Stimulated activated CD8-positive, alpha-beta memory T cell treated with anti-CD3 and anti-CD28 coated beads, Interleukin-2, amount 100 ng/mL, for 1 hour (primary cell): ENCODE results near the gene CRHBP.

Experiments used
- DNase-seq, 2 donors: peaks; one replicate each; pipeline ENCODE4 v3.0.0-alpha.2; 2020; ENCODE audit warnings: low read depth in 2 of 2

Gene CRHBP

GRCh38 chr5:77015938-77016569 lies 63.2 kb downstream of the CRHBP start:
- DNase-seq, result no peak

- DNase-seq, result no peak
Observed at GRCh38 chr5:77016962-77017361, 64.1 kb downstream of the CRHBP start.

- DNase-seq, result no peak
Observed at GRCh38 chr5:77017668-77018067, 64.8 kb downstream of the CRHBP start.
